Dedifferentiated amniotic fluid mesenchymal stem cell (primary cell): ENCODE results near the gene ACADL.
"Not testable (repeated sequence)": the region's sequence is repeated elsewhere in the genome, so short reads cannot be mapped to it uniquely, and the experiment has no call there.

ENCODE experiments used
- DNase-seq: peaks from one replicate; pipeline ENCODE4 v3.0.0-alpha.2; 2016; ENCODE audit errors: extremely low spot score

The ACADL gene

DNA sequence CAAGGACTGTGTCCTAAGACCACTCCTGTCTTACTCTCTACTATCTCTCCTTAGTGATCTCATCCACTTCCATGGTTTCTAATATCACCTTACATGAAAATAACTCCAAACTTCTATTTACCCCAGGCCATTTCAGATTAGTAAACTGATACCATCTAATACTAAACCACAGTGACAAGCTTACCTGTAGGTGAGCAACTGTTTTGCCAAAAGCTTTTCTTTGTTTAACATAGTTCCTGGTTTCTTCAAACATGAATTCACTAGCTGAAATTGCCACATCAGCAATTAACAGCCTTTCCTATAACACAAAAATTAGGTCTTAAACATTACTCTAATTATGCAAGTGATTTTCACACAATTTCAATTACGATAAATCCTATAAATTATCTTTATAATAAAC lies 22.1 kb downstream of the ACADL start:
- no peak for DNase-seq

DNA sequence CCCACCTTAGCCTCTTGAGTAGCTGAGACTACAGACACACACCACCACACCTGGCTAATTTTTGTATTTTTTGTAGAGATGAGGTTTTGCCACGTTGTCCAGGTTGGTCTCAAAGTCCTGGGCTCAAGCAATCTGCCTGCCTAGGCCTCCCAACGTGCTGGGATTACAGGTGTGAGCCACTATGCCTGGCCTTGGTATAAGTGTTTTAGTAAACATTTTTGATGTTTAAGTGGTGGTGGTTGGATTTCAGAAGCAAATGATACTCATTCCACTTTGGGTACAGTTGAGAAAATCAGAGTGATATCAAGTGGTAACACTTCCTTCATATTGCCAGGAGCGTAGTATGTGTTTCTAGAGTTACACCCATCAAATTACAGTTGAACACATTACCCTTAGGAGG lies 25.4 kb downstream of the ACADL start:
- no peak for DNase-seq

DNA sequence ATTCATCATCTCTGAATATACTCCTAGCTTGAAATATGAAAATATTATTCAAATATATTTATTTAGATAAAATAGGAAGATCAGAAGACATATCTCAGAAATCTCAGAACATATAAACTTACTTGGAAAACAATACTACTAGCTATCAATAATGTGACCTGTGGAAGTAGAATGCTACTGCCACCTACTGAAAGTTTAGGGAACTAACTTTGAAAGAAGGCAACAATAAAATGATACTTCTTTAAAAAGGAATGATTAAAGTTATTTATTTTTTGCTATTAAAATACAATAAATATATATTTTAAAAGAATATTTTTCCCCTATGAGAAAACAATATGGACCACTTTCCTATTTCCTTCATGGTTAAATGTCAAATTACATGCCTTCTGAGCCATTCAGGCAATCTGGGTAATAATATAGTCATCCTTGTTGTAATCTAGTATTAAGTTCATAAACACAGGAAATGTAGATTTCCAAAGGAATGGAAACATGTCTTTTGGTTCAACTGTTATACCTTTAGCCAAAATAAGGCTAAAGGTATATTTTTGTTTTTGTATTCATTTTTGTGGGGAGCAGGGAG lies 26.0 kb downstream of the ACADL start:
- peak; percentile 43 for DNase-seq

DNA sequence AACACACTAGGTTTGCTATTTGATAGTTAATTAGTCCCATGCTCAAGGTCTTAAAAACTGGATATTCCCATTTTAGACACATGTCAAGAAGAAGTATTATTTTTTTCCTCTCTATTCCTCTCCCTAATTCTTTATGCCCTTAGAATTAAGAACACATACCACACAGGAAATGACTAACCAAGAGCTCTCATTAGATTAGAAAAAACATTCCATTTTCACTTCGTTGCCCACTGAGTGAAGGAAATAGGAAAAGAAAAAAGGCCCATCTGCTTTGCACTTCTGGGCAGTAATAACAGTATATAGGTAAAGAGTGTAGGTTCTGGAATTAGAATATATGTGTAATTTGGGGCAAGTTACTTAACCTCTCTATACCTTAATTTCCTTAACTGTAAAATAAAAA lies 26.9 kb downstream of the ACADL start:
- no peak for DNase-seq

DNA sequence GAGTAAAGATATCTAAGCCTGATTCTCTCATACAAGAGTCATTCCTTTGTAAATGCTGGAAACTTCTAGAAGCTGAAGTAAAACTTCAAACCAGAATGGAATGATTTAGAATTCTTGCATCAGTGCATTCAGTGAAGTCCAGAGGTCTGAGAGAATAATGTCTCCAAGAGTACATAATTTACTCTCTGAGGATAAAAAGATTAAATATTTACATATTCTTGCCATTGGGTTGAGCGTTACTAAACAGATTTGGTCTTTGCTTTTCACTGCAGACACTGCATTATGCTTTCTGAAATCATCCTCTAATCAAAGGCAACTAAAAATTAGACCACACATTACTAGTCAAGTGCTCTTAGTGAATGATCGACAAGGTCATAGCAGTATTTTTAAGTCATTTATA lies 27.5 kb downstream of the ACADL start:
- no peak for DNase-seq

DNA sequence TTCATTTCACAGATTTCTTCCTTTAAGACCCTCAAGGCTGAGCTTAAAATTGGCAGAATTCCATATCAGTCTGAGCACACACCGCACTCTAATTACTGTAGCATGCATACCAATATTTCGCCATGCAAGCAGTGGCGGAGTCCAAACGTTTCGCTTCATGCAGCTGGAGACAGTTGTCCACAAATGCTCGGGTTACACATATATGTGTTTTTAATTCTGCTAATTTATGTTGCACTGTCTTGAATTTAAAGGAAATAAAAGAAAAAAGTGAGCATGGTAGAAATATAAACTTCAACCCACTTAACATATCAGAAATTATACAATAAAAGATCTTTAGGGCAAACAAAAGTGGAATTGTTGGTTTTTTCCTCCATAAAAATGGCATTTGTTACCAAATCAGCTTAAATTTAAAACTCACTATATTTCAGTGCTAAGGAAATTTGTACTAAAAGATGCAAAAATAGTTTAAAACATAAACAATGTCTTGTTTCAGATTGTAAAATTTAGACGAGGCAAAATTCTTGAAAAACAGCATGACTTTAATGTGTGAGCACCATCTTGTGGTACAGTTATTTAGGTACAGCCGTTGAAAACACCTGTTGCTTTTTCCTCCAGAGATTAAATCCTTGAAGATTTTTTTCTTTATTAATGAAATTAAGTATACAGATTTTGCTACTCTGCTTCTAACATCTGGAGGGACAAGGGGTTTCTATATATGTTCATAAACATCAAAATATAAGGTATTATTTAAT lies 30.0 kb downstream of the ACADL start:
- DNase-seq, result peak; percentile 65

DNA sequence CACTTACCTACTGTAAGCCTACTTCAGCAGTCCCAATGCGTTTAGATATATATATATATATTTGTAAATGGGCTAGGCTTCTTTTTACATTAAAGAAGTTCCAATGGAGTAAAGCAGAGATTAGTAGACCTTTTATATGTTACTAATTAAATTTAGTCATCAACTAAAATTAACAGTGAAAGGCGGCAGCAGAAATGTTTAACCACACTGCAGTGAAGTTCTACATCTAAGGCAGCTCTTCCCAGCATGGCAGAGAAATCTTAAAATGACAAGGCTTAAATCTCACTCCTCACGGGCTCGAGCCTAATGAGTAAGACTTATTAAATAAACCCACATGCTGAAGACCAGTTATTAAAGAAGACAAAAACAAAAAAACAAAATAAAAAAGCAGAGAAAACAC lies 34.9 kb downstream of the ACADL start:
- no peak for DNase-seq

DNA sequence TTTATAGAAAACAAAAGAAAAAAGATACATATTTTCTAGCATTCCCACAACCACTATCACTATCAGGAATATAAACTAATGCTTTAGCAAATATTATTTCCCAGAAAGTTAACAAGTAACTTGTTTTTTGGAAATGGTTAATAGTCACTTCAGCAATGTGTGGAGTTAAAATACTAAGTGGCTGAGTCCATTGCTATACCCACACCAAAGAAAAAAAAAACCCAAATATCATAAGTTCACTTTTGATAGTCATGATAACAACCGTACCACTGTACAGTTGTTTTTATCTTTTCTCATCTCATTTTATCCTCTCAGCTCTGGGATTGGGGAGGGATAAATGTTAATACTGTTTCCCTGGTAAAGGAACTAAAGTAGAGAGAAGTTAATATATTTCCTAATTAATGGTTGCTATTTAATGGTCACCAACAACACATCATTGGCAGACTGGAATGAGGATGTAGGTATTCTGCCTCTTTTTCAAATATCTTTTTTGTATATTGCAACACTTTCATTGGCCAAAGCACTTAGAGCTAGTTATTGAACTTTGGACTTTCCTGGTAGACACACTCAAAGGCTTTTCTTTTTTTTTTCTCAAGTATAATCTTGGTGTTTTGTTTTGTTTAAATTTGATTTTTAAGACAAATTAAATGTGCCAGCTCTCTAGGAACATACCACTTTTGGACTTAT lies 35.7 kb downstream of the ACADL start:
- no peak for DNase-seq

DNA sequence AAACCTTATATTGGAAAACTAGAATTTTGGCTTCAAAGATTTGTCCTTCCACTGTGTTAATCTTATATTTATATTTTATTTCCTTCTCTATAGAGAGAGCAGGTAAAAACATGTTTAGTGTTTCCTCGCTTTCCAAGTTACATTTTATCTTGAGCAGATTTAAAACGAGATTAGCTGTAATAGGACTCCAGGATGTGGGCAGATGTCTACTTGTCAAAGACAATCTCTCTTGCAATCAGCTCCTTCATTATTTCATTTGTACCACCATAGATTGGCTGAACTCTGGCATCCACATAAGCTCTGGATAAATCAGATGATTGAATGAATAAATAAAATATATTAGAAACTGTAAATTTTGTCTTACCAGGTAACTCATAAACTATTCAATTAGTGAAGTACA lies 36.5 kb downstream of the ACADL start:
- no peak for DNase-seq

DNA sequence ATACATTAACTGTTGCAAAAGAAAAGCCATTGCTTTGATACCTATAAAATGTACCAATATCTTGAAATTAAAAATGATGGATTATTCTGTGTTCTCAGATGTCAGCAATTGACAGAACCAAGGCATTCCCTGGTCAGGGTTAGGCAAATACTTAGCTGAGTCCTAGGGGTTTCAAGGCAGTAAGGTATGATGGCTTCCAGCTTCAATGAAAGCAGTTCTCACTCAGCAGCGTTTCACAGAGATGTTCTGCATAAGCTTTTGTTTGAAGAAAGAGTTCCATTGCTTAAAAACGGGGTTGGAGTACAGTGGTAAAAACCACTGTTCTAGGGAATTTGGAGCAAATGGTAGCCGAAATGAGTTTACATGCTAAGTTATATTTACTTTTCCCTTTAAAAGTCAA lies 37.1 kb downstream of the ACADL start:
- no peak for DNase-seq

DNA sequence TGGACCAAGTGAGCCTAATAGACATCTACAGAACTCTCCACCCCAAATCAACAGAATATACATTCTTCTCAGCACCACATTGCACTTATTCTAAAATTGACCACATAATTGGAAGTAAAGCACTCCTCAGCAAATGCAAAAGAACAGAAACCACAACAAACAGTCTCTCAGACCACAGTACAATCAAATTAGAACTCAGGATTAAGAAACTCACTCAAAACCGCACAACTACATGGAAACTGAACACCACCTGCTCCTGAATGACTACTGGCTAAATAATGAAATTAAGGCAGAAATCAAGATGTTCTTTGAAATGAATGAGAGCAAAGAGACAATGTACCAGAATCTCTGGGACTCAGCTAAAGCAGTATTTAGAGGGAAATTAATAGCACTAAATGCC lies 41.3 kb downstream of the ACADL start:
- not testable (repeated sequence) for DNase-seq

DNA sequence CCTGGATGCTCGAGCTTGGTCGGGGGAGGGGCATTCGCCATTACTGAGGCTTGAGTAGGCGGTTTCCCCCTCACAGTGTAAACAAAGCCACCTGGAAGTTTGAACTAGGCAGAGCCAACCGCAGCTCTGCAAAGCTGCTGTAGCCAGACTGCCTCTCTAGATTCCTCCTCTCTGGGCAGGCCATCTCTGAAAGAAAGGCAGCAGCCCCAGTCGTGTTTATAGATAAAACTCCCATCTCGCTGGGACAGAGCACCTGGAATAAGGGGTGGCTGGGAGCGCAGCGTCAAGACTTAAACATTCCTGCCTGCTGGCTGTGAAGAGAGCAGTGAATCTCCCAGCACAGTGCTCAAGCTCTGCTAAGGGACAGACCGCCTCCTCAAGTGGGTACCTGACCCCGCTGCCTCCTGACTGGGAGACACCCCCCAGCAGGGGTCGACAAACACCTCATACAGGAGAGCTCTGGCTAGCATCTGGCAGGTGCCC lies 43.6 kb downstream of the ACADL start:
- DNase-seq, result not testable (repeated sequence)

DNA sequence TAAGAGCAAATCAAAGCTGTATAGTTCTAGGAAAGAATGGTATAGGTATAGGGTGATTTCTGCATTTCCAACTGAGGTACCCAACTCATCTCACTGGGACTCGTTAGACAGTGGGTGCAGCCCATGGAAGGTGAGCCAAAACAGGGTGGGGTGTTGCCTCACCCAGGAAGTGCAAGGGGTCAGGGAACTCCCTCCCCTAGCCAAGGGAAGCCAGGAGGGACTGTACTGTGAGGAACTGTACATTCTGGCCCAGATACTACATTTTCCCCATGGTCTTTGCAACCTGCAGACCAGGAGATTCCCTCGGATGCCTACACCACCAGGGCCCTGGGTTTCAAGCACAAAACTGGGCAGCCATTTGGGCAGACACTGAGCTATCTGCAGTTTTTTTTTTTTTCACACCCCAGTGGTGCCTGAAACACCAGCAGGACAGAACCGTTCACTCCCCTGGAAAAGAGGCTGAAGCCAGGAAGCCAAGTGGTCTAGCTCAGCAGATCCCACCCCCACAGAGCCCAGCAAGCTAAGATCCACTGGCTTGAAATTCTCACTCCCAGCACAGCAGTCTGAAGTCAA lies 44.1 kb downstream of the ACADL start:
- DNase-seq, result not testable (repeated sequence)

DNA sequence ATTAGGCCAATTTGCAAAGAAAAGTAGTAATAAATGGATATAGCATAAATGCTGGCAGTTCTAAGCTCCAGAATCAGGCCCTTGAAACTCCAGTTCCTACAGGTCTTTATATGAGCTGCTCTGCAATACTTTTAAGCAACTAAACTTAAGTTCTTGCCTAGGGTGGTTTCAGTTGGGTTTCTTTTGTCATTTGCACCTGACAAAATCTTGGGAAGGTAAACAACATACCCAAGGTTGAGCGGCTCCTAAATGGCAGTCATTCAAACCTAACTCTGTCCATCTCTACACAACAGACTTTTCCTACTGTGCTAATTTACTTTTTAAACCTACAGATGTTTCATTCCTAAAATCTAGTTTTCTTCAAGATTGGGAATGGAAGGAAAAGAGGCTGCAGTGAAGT lies 44.8 kb downstream of the ACADL start:
- DNase-seq, result no peak

DNA sequence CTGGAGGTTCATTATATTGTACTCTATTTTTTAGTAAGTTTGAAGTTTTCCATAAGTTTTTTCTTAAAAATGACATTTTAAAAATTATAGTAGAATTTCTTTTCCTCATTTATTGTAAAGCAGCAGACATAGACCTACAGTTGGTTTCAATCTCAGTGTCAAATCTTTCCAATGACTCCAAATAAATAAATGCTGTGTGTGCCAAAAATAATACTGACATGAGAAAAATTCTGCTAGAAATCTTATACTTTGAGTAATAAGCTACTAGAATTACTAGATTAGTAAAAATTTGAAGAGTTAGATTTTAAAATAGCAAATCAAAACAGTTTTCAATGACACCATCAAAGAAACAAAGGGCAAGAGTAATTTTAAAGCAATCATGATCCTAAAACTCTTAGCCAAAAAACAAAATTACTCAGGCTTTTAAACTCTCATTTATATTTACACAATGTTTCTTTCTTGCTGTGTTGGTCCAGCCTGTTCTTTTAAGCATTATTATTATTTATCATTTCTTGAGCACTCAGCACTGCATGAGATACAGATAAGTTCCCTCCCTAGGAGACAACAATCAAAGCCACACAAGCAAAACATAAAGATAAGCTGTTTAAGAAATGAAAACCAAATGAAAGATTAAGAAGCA lies 45.8 kb downstream of the ACADL start:
- no peak for DNase-seq

DNA sequence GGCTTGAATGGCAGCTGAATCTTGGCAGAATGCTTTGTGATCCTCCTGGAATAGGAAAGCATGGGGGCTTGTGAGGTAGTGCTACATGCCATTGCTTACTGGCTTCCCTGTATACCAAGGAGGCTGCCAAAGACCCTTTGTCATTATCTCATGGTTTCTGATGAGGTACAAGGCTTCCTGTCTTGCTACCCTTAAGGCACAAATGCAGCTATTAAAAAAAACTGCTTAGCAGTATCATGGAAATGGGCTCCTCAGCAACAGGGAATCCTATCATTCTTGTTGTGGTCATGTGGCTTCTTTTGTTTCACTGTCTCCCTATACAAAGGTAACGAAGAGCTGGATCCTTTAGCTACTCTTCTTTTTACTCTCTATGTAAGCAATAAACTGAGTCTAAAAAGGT lies 47.5 kb downstream of the ACADL start:
- DNase-seq, result no peak

DNA sequence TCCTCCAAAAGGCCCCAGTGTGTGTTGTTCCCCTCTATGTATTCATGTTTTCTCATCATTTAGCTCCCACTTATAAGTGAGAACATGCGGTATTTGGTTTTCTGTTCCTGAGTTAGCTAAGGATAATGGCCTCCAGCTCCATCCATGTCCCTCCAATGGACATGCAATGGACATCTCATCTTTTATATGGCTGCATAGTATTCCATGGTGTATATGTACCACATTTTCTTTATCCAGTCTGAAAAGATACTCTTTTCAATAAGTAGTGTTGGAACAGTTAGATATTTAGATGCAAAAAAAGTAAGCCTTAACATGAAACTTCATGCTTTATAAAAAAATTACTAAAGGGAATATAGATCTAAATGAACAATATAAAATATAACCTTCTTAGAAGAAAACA lies 48.1 kb downstream of the ACADL start:
- DNase-seq, result not testable (repeated sequence)

DNA sequence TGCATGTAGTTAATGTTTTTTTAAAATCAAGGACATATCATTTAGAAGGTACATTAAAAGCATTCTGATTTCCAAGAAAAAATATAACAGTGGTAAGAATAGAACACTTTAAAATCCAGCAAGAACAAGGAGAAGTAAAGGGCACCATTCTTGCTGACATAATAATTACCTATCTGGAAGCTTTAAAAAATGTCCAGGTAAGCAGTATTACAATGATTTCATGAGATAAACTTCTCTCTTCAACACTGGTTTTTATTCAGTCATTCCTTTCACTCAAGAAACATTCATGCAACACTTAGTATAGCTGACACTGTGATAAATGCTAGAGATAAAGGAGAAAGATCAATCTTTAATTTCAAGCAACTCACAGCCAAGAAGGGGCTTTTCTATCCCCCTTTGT lies 51.2 kb downstream of the ACADL start:
- DNase-seq, result no peak

DNA sequence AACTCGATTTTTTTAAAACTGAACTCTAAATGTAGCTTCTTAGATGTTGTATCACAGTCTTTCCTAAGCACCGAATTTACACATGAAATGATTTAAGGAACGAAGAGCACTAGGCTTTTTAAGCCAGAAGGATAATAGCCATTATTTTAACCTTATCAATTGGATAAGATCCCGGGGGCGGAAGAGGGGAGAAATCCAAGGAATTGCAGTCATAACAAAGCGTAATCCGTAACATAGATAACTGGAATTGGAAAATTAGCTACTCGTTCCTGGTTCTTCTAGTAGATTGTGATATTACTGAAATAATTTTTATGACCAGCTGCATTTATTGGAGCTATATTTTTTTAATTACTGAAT lies 53.0 kb downstream of the ACADL start:
- DNase-seq, result no peak

DNA sequence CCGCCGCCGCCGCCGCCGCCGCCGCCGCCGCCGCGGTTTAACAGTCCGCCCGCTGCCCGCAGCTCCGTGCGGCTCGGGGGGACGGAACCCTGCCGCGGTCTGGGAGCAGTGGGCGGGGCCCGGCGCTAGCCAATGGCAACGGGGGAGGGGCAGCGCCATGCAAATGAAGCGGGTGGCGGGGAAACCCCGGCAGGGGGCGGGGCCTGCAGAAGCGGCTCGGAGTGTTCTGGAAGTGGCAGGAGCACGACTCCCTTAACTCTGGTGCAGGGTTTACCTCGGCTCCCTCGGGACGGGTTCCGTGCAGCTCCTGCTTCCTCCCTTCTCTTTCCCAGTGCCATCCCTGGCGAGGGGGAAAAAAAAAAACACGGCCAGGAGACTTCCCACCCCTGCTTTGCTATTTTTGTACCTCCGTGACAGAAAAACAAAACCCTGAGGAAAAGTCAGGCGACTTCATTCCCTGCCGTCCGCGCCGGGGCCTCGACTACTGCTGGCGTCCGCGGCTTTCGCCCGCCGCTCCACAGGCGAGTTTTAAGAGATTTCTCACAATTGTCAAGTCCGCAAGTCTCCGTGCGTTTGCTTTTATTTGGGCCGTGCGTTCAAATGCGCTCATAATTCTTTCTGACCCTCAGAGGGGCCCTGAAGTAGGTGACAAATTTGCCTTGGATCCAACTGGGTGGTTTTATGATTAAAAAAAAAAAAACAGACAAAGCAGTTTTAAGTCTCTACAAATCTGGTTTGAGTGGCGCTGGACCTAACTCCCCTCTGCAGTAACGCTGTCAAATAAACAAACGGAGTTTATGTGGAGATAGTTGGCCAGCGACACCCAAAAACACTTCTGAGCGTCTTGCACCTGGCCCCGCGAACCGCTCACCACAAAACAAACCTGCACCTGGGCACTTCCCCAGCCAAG lies 53.7 kb downstream of the ACADL start, which contains the start of gene KANSL1L:
KANSL1L (minus strand) TSS at position 101 of the 910 bp plus-strand sequence. CDS start 16,827 bp downstream, outside the sequence.
- DNase-seq, result peak; percentile 93
